Progenitor cell of endocrine pancreas (in vitro differentiated cells): Measurements from ENCODE around the gene TMTC2. TPM values are rescaled to one million over a fixed set of nuclear protein-coding genes. Genes with fewer than 3 reads are reported as not detected.

Experiments used
- DNase-seq: peaks from one replicate; pipeline ENCODE4 v3.0.0; 2021; ENCODE audit warnings: low spot score; ENCODE audit not compliant: unreplicated experiment
- H3K27ac Mint-ChIP-seq: 2 replicates; pipeline ENCODE4 v1.8.0; 2021; ENCODE audit warnings: mild to moderate bottlenecking, moderate library complexity, mixed read lengths
- H3K27me3 Mint-ChIP-seq: 2 replicates; pipeline ENCODE4 v1.8.0; 2021; ENCODE audit warnings: mixed read lengths
- H3K36me3 Mint-ChIP-seq: 2 replicates; pipeline ENCODE4 v1.8.0; 2022; ENCODE audit warnings: mixed read lengths; ENCODE audit not compliant: insufficient read depth
- H3K4me1 Mint-ChIP-seq: 2 replicates; pipeline ENCODE4 v1.8.0; 2021; ENCODE audit warnings: low read depth, mixed read lengths
- H3K4me3 Mint-ChIP-seq: 2 replicates; pipeline ENCODE4 v1.8.0; 2021; ENCODE audit warnings: low read depth, mild to moderate bottlenecking, moderate library complexity, mixed read lengths
- H3K9me3 Mint-ChIP-seq: 2 replicates; pipeline ENCODE4 v1.8.0; 2021; ENCODE audit warnings: low read depth, mixed read lengths
- CTCF ChIP-seq: fragments of 200-600 bp; sonication (generic); IDR thresholded peaks from one replicate; pipeline ENCODE4 v1.5.0; 2021; ENCODE audit warnings: antibody characterized with exemption, mild to moderate bottlenecking; ENCODE audit not compliant: unreplicated experiment
- total RNA-seq: library from RNA; stranded (reverse); gene quantifications from 2 replicates; pipeline ENCODE4 v1.2.1, GENCODE V29; 2021

The TMTC2 gene
- total RNA-seq, 1 donor from 2014 or later: 15.4 TPM

GRCh38 chr12:83074358-83074894, 387.7 kb downstream of the TMTC2 start:
- Mint-ChIP-seq H3K9me3 (peaks cover 32% of the 10 kb centered on the region), H3K4me1 (peaks cover 1% of the 10 kb centered on the region), H3K36me3 (peaks cover 12% of the 10 kb centered on the region), H3K4me3 (no peak overlapping the region), H3K27me3 (no peaks in the 10 kb centered on the region), H3K27ac (no peak overlapping the region)
- no peak for DNase-seq
- TF ChIP-seq CTCF: no peak

- no peak for TF ChIP-seq CTCF
- Mint-ChIP-seq H3K9me3 (peaks cover 27% of the 10 kb centered on the region), H3K27me3 (no peaks in the 10 kb centered on the region), H3K27ac (no peak overlapping the region), H3K4me1 (peaks cover 1% of the 10 kb centered on the region), H3K36me3 (peaks cover 11% of the 10 kb centered on the region), H3K4me3 (no peak overlapping the region)
- no peak for DNase-seq
Observed at GRCh38 chr12:83075471-83075870, 388.8 kb downstream of the TMTC2 start.

GRCh38 chr12:83077041-83077440, 390.3 kb downstream of the TMTC2 start:
- DNase-seq: no peak
- Mint-ChIP-seq H3K27me3 (no peaks in the 10 kb centered on the region), H3K9me3 (peaks cover 19% of the 10 kb centered on the region), H3K27ac (no peak overlapping the region), H3K36me3 (peaks cover 4% of the 10 kb centered on the region), H3K4me3 (no peak overlapping the region), H3K4me1 (peaks cover 1% of the 10 kb centered on the region)
- TF ChIP-seq CTCF: no peak

GRCh38 chr12:83082690-83083276, 396.1 kb downstream of the TMTC2 start:
- no peak for DNase-seq
- no peak for TF ChIP-seq CTCF
- peaks cover 10% of the 10 kb centered on the region for H3K9me3 Mint-ChIP-seq
- H3K36me3 Mint-ChIP-seq: peaks cover 5% of the 10 kb centered on the region
- peaks cover 8% of the 10 kb centered on the region for H3K4me1 Mint-ChIP-seq
- no peak overlapping the region for H3K27ac Mint-ChIP-seq
- H3K4me3 Mint-ChIP-seq: no peak overlapping the region
- H3K27me3 Mint-ChIP-seq: no peaks in the 10 kb centered on the region

- Mint-ChIP-seq H3K27me3 (no peaks in the 10 kb centered on the region), H3K27ac (no peak overlapping the region), H3K36me3 (peaks cover 7% of the 10 kb centered on the region)
Observed at GRCh38 chr12:83083616-83084015, 396.9 kb downstream of the TMTC2 start.

More at GRCh38 chr12:83083616-83084015, 396.9 kb downstream of the TMTC2 start:
- TF ChIP-seq CTCF: no peak
- DNase-seq: no peak
- Mint-ChIP-seq H3K9me3 (peaks cover 5% of the 10 kb centered on the region), H3K4me1 (peaks cover 8% of the 10 kb centered on the region), H3K4me3 (no peak overlapping the region)
